IPS-18a (cell line): ENCODE results near the gene ATG7.

Experiments used
- H3K27ac ChIP-seq: one replicate; pipeline ENCODE4 v1.5.1; 2013; ENCODE audit warnings: low read length
- H3K27me3 ChIP-seq: one replicate; pipeline ENCODE4 v1.6.1; 2013; ENCODE audit warnings: mild to moderate bottlenecking, low read length; ENCODE audit not compliant: control insufficient read depth, insufficient read depth
- H3K36me3 ChIP-seq: one replicate; pipeline ENCODE4 v1.6.1; 2013; ENCODE audit warnings: low read depth, low read length; ENCODE audit not compliant: control insufficient read depth
- H3K4me1 ChIP-seq: one replicate; pipeline ENCODE4 v1.6.1; 2013; ENCODE audit warnings: low read depth, low read length; ENCODE audit not compliant: control insufficient read depth
- H3K4me3 ChIP-seq: one replicate; pipeline ENCODE4 v1.5.1; 2013; ENCODE audit warnings: low read length
- H3K9ac ChIP-seq: one replicate; pipeline ENCODE4 v1.6.1; 2013; ENCODE audit warnings: mild to moderate bottlenecking, low read length, moderate library complexity
- H3K9me3 ChIP-seq: one replicate; pipeline ENCODE4 v1.6.1; 2013; ENCODE audit warnings: low read depth, low read length; ENCODE audit not compliant: control insufficient read depth

ATG7 gene

GRCh38 chr3:11285471-11285870 lies 13.3 kb downstream of the ATG7 start:
- H3K36me3 ChIP-seq, result no peaks in the 10 kb centered on the region
- no peaks in the 10 kb centered on the region for H3K9me3 ChIP-seq
- H3K4me1 ChIP-seq, result no peaks in the 10 kb centered on the region
- no peak overlapping the region for H3K4me3 ChIP-seq
- H3K27ac ChIP-seq, result no peak overlapping the region
- H3K9ac ChIP-seq, result no peak overlapping the region
- H3K27me3 ChIP-seq, result no peaks in the 10 kb centered on the region

DNA sequence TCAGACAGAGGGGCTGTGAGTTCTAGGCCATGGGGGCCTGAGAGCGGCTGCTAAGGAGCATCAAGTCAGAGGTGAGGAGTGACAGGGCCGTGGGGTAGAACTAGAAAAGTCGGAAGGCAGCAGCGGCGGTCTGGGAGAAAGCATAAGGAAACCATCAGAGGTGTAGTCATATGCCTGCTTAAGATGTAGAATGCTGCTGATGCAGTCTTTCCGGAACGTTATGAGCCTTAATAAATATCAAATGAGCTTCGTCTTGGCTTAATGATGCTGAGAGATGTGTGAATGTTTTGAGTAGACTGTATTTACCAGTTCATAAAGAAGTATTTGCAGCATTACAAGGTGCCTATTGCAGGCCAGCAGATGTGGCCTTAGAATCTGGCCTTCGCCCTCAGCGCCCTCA lies 15.2 kb downstream of the ATG7 start:
- Histone ChIP-seq H3K27me3 (no peaks in the 10 kb centered on the region), H3K36me3 (no peaks in the 10 kb centered on the region), H3K4me1 (no peaks in the 10 kb centered on the region), H3K9me3 (no peaks in the 10 kb centered on the region), H3K9ac (no peak overlapping the region), H3K4me3 (no peak overlapping the region), H3K27ac (no peak overlapping the region)

- no peak overlapping the region for H3K4me3 ChIP-seq
These were observed 15.9 kb downstream of the ATG7 start for GRCh38 chr3:11288021-11288491.

GRCh38 chr3:11288786-11289637 lies 16.8 kb downstream of the ATG7 start:
- no peak overlapping the region for H3K27ac ChIP-seq

More at GRCh38 chr3:11288021-11288491, 15.9 kb downstream of the ATG7 start:
- H3K27ac ChIP-seq, result no peak overlapping the region
- no peaks in the 10 kb centered on the region for H3K4me1 ChIP-seq
- no peaks in the 10 kb centered on the region for H3K9me3 ChIP-seq
- no peak overlapping the region for H3K9ac ChIP-seq
- H3K36me3 ChIP-seq, result no peaks in the 10 kb centered on the region
- no peaks in the 10 kb centered on the region for H3K27me3 ChIP-seq

DNA sequence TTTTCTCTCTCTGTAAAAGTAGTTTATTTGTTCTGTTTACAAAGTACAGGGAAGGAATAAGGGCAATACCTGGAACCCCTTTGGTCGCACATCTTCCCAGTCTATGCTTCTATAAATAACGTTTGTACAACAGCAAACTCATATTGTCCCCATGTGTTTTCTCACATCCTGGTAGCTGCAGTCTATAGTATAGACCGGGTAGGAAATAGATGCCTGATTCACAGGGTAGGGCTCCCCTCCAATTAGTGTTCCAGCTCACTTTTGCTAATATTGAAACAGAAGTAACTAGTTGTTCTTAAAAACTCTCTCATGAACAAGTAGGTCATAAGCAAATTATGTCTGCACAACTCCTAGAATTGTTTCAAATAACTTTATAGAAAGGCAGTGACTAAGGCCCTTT lies 17.7 kb downstream of the ATG7 start:
- Histone ChIP-seq H3K9ac (no peak overlapping the region), H3K27me3 (no peaks in the 10 kb centered on the region), H3K36me3 (no peaks in the 10 kb centered on the region), H3K4me1 (no peaks in the 10 kb centered on the region), H3K27ac (no peak overlapping the region), H3K9me3 (no peaks in the 10 kb centered on the region), H3K4me3 (no peak overlapping the region)

More at GRCh38 chr3:11288786-11289637, 16.8 kb downstream of the ATG7 start:
- Histone ChIP-seq H3K4me3 (no peak overlapping the region), H3K36me3 (no peaks in the 10 kb centered on the region), H3K27me3 (no peaks in the 10 kb centered on the region), H3K9me3 (no peaks in the 10 kb centered on the region), H3K4me1 (no peaks in the 10 kb centered on the region), H3K9ac (no peak overlapping the region)

DNA sequence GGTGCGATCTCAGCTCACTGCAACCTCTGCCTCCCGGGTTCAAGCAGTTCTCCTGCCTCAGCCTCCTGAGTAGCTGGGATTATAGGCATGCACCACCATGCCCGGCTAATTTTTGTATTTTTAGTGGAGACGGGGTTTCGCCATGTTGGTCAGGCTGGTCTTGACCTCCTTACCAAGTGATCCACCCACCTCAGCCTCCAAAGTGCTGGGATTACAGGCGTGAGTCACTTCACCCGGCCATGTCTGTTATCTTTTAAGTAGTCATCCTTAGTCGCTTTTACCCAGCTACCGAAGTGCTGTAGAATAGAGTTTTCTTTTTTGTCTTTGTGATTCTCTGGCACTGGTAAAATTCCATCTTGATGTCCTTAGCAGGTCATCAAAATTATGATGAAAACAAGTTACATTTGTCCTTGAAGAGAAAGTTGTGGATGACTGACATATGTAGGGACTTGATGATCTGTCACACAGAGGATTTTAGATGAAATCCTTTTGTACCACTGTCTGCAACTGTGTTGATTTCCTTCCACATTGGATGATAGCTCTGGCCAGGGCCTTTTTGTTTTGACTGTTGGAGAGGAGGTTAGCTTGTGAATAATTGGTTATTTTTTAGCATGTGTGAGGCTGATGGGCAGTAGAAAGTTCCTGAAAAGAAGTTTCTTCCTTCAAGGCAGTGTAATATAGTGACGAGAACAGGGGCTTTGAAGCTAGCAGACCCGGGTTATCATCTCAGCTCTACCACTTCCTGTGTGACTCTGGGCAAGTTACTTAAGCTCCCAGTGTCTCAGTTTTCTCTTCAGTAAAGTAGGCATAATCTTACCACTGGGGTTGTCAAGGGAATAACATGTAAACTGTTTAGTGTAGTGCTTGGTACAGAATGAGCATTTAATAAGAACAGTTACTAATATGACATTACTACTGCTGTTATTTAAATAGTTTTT lies 18.8 kb downstream of the ATG7 start:
- Histone ChIP-seq H3K27me3 (no peaks in the 10 kb centered on the region), H3K36me3 (no peaks in the 10 kb centered on the region), H3K4me1 (no peaks in the 10 kb centered on the region), H3K9me3 (no peaks in the 10 kb centered on the region), H3K4me3 (no peak overlapping the region), H3K27ac (no peak overlapping the region), H3K9ac (no peak overlapping the region)

- H3K9ac ChIP-seq, result no peak overlapping the region
- H3K9me3 ChIP-seq, result no peaks in the 10 kb centered on the region
- no peaks in the 10 kb centered on the region for H3K36me3 ChIP-seq
- H3K27me3 ChIP-seq, result no peaks in the 10 kb centered on the region
- H3K27ac ChIP-seq, result no peak overlapping the region
- H3K4me3 ChIP-seq, result no peak overlapping the region
- H3K4me1 ChIP-seq, result no peaks in the 10 kb centered on the region
These were observed 19.6 kb downstream of the ATG7 start for GRCh38 chr3:11291808-11292207.

DNA sequence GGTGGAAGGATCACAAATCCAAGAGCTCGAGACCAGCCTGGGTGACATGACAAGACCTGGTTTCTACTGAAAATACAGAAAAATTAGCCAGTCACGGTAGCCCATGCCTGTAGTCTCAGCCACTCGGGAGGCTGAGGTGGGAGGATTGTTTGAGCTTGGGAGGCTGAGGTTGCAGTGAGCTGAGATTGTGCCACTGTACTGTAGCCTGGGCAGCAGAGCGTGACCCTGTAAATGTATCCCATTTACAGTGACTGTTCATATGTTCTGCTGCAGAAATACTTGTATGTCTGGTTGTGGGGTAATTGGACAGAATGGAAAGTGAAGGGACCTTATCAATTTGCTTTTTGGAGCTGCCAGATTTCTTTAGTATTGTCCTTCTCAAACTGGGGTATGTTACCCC lies 24.9 kb downstream of the ATG7 start:
- H3K4me1 ChIP-seq, result no peaks in the 10 kb centered on the region
- H3K27ac ChIP-seq, result no peak overlapping the region
- H3K9ac ChIP-seq, result no peak overlapping the region
- no peaks in the 10 kb centered on the region for H3K27me3 ChIP-seq
- no peak overlapping the region for H3K4me3 ChIP-seq
- no peaks in the 10 kb centered on the region for H3K9me3 ChIP-seq
- H3K36me3 ChIP-seq, result peaks cover 6% of the 10 kb centered on the region

GRCh38 chr3:11300970-11301369 lies 28.8 kb downstream of the ATG7 start:
- Histone ChIP-seq H3K9ac (no peak overlapping the region), H3K9me3 (no peaks in the 10 kb centered on the region), H3K4me1 (no peaks in the 10 kb centered on the region), H3K27ac (no peak overlapping the region), H3K36me3 (peaks cover 6% of the 10 kb centered on the region), H3K4me3 (no peak overlapping the region), H3K27me3 (no peaks in the 10 kb centered on the region)

DNA sequence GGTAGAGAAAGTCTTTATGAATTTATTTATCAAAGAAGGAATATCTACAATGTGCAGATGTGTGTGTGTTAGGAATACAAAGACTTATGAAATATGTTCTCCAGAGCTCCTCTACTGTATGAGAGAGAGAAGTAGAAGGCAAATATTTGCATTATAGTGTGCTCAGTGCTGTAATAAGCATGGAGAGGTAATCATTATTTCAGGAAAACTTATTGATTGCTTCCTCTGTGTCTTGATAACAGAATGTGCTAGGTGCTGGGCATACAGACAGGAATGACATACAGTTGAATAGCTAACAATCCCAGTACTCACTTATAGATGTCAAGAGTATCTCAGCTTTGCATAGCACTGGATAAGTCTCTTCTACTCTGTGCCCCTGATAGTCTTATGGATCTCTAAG lies 30.2 kb downstream of the ATG7 start:
- H3K4me3 ChIP-seq, result no peak overlapping the region
- no peaks in the 10 kb centered on the region for H3K27me3 ChIP-seq
- H3K9ac ChIP-seq, result no peak overlapping the region
- peaks cover 6% of the 10 kb centered on the region for H3K36me3 ChIP-seq
- H3K4me1 ChIP-seq, result no peaks in the 10 kb centered on the region
- no peaks in the 10 kb centered on the region for H3K9me3 ChIP-seq
- H3K27ac ChIP-seq, result no peak overlapping the region

GRCh38 chr3:11304175-11304574 lies 32.0 kb downstream of the ATG7 start:
- peaks cover 8% of the 10 kb centered on the region for H3K36me3 ChIP-seq
- no peaks in the 10 kb centered on the region for H3K9me3 ChIP-seq
- no peak overlapping the region for H3K4me3 ChIP-seq
- no peak overlapping the region for H3K9ac ChIP-seq
- no peaks in the 10 kb centered on the region for H3K4me1 ChIP-seq
- H3K27ac ChIP-seq, result no peak overlapping the region
- H3K27me3 ChIP-seq, result no peaks in the 10 kb centered on the region
